CD4-positive, alpha-beta memory T cell (primary cell): Measurements from ENCODE around the gene TF. TPM values are rescaled to one million over a fixed set of nuclear protein-coding genes. Genes with fewer than 3 reads are reported as not detected.
A peak's percentile ranks its signal among the peaks of the same experiment; 100 is the strongest.
"Not testable (repeated sequence)": the region's sequence is repeated elsewhere in the genome, so short reads cannot be mapped to it uniquely, and the experiment has no call there.

Experiments used
- CTCF ChIA-PET: fragments of 350-600 bp; sonication (Branson Sonifier 250); formaldehyde crosslinking; loops from one replicate; lab custom pipeline; 2021; ENCODE audit warnings: inconsistent platforms; ENCODE audit not compliant: partially characterized antibody; lab: Charles Lee
- POLR2A ChIA-PET: fragments of 350-600 bp; sonication (Branson Sonifier 250); formaldehyde crosslinking; loops from one replicate; lab custom pipeline; 2021; ENCODE audit not compliant: partially characterized antibody; lab: Charles Lee
- DNase-seq, 5 donors: peaks; one replicate each; pipeline versions ENCODE4 v3.0.0 to v3.0.0-alpha.2; 2020 to 2022; ENCODE audit warnings: mixed read lengths in 1 of 5
- H3K27ac ChIP-seq: one replicate; pipeline ENCODE4 v1.7.0; 2013; ENCODE audit warnings: low read depth, low read length
- H3K27me3 ChIP-seq: 2 replicates; pipeline ENCODE4 v1.7.0; 2013; ENCODE audit warnings: mild to moderate bottlenecking, low read length, moderate library complexity; ENCODE audit not compliant: insufficient read depth
- H3K36me3 ChIP-seq: 2 replicates; pipeline ENCODE4 v1.7.0; 2013; ENCODE audit warnings: mild to moderate bottlenecking, low read length, moderate library complexity; ENCODE audit not compliant: insufficient read depth
- H3K4me1 ChIP-seq: 2 replicates; pipeline ENCODE4 v1.7.0; 2013; ENCODE audit warnings: mild to moderate bottlenecking, low read length, moderate library complexity; ENCODE audit not compliant: insufficient read depth
- H3K4me3 ChIP-seq, 2 donors: one replicate each; pipeline ENCODE4 v1.7.0; 2013; ENCODE audit warnings: low read length in 2 of 2, mild to moderate bottlenecking in 1 of 2
- H3K9me3 ChIP-seq, 2 donors: one replicate each; pipeline ENCODE4 v1.7.0; 2013; ENCODE audit warnings: low read length in 2 of 2, control low read depth in 1 of 2; ENCODE audit not compliant: control insufficient read depth in 1 of 2
- H3K27ac Mint-ChIP-seq, 7 donors: one replicate each; pipeline ENCODE4 v1.8.0; 2020 to 2021; ENCODE audit warnings: mixed read lengths in 7 of 7, mild to moderate bottlenecking in 6 of 7, inconsistent platforms in 3 of 7, moderate library complexity in 3 of 7
- H3K27me3 Mint-ChIP-seq, 2 donors: one replicate each; pipeline ENCODE4 v1.8.0; 2020 to 2021; ENCODE audit warnings: mixed read lengths in 2 of 2
- H3K36me3 Mint-ChIP-seq, 2 donors: one replicate each; pipeline ENCODE4 v1.8.0; 2020 to 2021; ENCODE audit warnings: mixed read lengths in 2 of 2, inconsistent platforms in 1 of 2, mild to moderate bottlenecking in 1 of 2
- H3K4me1 Mint-ChIP-seq, 4 donors: one replicate each; pipeline ENCODE4 v1.8.0; 2020 to 2021; ENCODE audit warnings: mixed read lengths in 4 of 4, mild to moderate bottlenecking in 1 of 4
- H3K4me3 Mint-ChIP-seq, 8 donors: one replicate each; pipeline ENCODE4 v1.8.0; 2020 to 2021; ENCODE audit warnings: mixed read lengths in 8 of 8, mild to moderate bottlenecking in 7 of 8, moderate library complexity in 6 of 8, inconsistent platforms in 3 of 8
- H3K9me3 Mint-ChIP-seq, 8 donors: one replicate each; pipeline ENCODE4 v1.8.0; 2020 to 2021; ENCODE audit warnings: mixed read lengths in 8 of 8, mild to moderate bottlenecking in 5 of 8, inconsistent platforms in 3 of 8, moderate library complexity in 1 of 8
- intact Hi-C: fragments of 100-400 bp; cut with micrococcal nuclease; formaldehyde crosslinking; loops from one replicate; pipeline ENCODE4 v1.15.1; 2023
- polyA plus RNA-seq, 2 donors: library from polyadenylated mRNA; unstranded; fragments of 300-500 nt; fragmentation: Illumina TruSeq; gene quantifications; one replicate each; pipeline ENCODE4 v1.2.3, GENCODE V29; 2021
- total RNA-seq, 2 experiments: library from RNA; stranded (reverse); gene quantifications; one replicate each; pipeline ENCODE4 v1.2.3, GENCODE V29; 2021

Gene TF
- total and polyA plus RNA-seq, 4 experiments from 2014 or later = 0.25 to 0.38 TPM; not detected in 2

GRCh38 chr3:133730993-133731392, 15.2 kb upstream of the TF start:
- H3K4me1 Mint-ChIP-seq = no peaks in the 10 kb centered on the region
- peaks cover 0 to 18% (median 11%) of the 10 kb centered on the region in 8 donors for H3K9me3 Mint-ChIP-seq
- peaks cover 23 to 29% of the 10 kb centered on the region in 2 donors for H3K27me3 Mint-ChIP-seq
- CTCF ChIA-PET = no interaction called here
- intact Hi-C loops = no loop called here
- no peak overlapping the region for H3K4me3 ChIP-seq
- no peaks in the 10 kb centered on the region for H3K9me3 ChIP-seq
- peaks cover 3 to 5% of the 10 kb centered on the region in 2 donors for H3K36me3 Mint-ChIP-seq
- no peak overlapping the region for H3K4me3 Mint-ChIP-seq
- peak overlapping the region in 1 of 7 donors; percentile 18 for H3K27ac Mint-ChIP-seq
- POLR2A ChIA-PET = no interaction called here
- no peaks in the 10 kb centered on the region for H3K36me3 ChIP-seq
- no peak for DNase-seq
- peaks cover 7% of the 10 kb centered on the region for H3K27me3 ChIP-seq
- no peak overlapping the region for H3K27ac ChIP-seq
- H3K4me1 ChIP-seq = no peaks in the 10 kb centered on the region

GRCh38 chr3:133732231-133732630, 14.0 kb upstream of the TF start:
- CTCF ChIA-PET, H3K27ac Mint-ChIP-seq, H3K36me3 Mint-ChIP-seq, H3K4me1 ChIP-seq, DNase-seq, H3K4me3 ChIP-seq, intact Hi-C loops, H3K27me3 ChIP-seq, POLR2A ChIA-PET, H3K9me3 ChIP-seq, H3K4me3 Mint-ChIP-seq, H3K36me3 ChIP-seq, H3K4me1 Mint-ChIP-seq, H3K27ac ChIP-seq: not testable (repeated sequence)
- peaks cover 20 to 33% of the 10 kb centered on the region in 2 donors for H3K27me3 Mint-ChIP-seq
- H3K9me3 Mint-ChIP-seq = peaks cover 0 to 18% (median 7%) of the 10 kb centered on the region in 8 donors

- POLR2A ChIA-PET = no interaction called here
- intact Hi-C loops = no loop called here
- H3K4me1 ChIP-seq = no peaks in the 10 kb centered on the region
- Mint-ChIP-seq H3K36me3 (peaks cover 3 to 5% of the 10 kb centered on the region in 2 donors), H3K9me3 (peaks cover 0 to 18% (median 7%) of the 10 kb centered on the region in 8 donors), H3K4me1 (no peaks in the 10 kb centered on the region), H3K27ac (no peak overlapping the region), H3K27me3 (peaks cover 20 to 30% of the 10 kb centered on the region in 2 donors), H3K4me3 (no peak overlapping the region)
- CTCF ChIA-PET = no interaction called here
- no peaks in the 10 kb centered on the region for H3K36me3 ChIP-seq
- H3K4me3 ChIP-seq = no peak overlapping the region
- no peak for DNase-seq
- peaks cover 7% of the 10 kb centered on the region for H3K27me3 ChIP-seq
- H3K27ac ChIP-seq = no peak overlapping the region
- H3K9me3 ChIP-seq = no peaks in the 10 kb centered on the region
These were observed 13.0 kb upstream of the TF start for GRCh38 chr3:133733226-133733625.

- CTCF ChIA-PET = no interaction called here
- intact Hi-C loops = no loop called here
These were observed 11.9 kb upstream of the TF start for GRCh38 chr3:133734305-133734704.

GRCh38 chr3:133742351-133743091, 3.7 kb upstream of the TF start:
- intact Hi-C loops = no loop called here

More at GRCh38 chr3:133734305-133734704, 11.9 kb upstream of the TF start:
- no peaks in the 10 kb centered on the region for H3K9me3 ChIP-seq
- Mint-ChIP-seq H3K4me1 (no peaks in the 10 kb centered on the region), H3K36me3 (peaks cover 3 to 5% of the 10 kb centered on the region in 2 donors), H3K9me3 (peaks cover 0 to 21% (median 9%) of the 10 kb centered on the region in 8 donors), H3K27me3 (peaks cover 20 to 30% of the 10 kb centered on the region in 2 donors), H3K27ac (peak overlapping the region in 1 of 7 donors; percentile 12), H3K4me3 (no peak overlapping the region)
- POLR2A ChIA-PET = no interaction called here
- no peak overlapping the region for H3K4me3 ChIP-seq
- no peak overlapping the region for H3K27ac ChIP-seq
- peaks cover 7% of the 10 kb centered on the region for H3K27me3 ChIP-seq
- H3K36me3 ChIP-seq = no peaks in the 10 kb centered on the region
- H3K4me1 ChIP-seq = no peaks in the 10 kb centered on the region
- no peak for DNase-seq

GRCh38 chr3:133744241-133744640, 2.0 kb upstream of the TF start:
- POLR2A ChIA-PET = no interaction called here
- no peaks in the 10 kb centered on the region for H3K9me3 ChIP-seq
- DNase-seq = no peak
- Mint-ChIP-seq H3K4me1 (peaks cover 2 to 5% (median 3%) of the 10 kb centered on the region in 4 donors), H3K36me3 (no peaks in the 10 kb centered on the region), H3K9me3 (peaks cover 0 to 9% (median under 1%) of the 10 kb centered on the region in 8 donors), H3K27ac (peak overlapping the region in 1 of 7 donors; percentile 59), H3K4me3 (no peak overlapping the region), H3K27me3 (peaks cover 32 to 35% of the 10 kb centered on the region in 2 donors)
- no peak overlapping the region for H3K27ac ChIP-seq
- H3K27me3 ChIP-seq = peaks cover 6% of the 10 kb centered on the region
- H3K4me1 ChIP-seq = no peaks in the 10 kb centered on the region
- H3K36me3 ChIP-seq = no peaks in the 10 kb centered on the region
- no peak overlapping the region for H3K4me3 ChIP-seq
- CTCF ChIA-PET = interaction anchor here (1.2 kb wide), 1 partner anchor 8 kb away, joined by 4 read pairs; no protein-coding TSS in a partner anchor
- intact Hi-C loops = no loop called here

More at GRCh38 chr3:133742351-133743091, 3.7 kb upstream of the TF start:
- Mint-ChIP-seq H3K27ac (no peak overlapping the region), H3K9me3 (peaks cover 0 to 13% (median 4%) of the 10 kb centered on the region in 8 donors), H3K27me3 (peaks cover 26 to 30% of the 10 kb centered on the region in 2 donors), H3K36me3 (no peaks in the 10 kb centered on the region), H3K4me1 (peaks cover 2 to 5% (median 3%) of the 10 kb centered on the region in 4 donors), H3K4me3 (no peak overlapping the region)
- H3K27ac ChIP-seq = no peak overlapping the region
- DNase-seq = no peak
- no peaks in the 10 kb centered on the region for H3K4me1 ChIP-seq
- CTCF ChIA-PET = no interaction called here
- H3K27me3 ChIP-seq = peaks cover 6% of the 10 kb centered on the region
- no peaks in the 10 kb centered on the region for H3K36me3 ChIP-seq
- H3K4me3 ChIP-seq = no peak overlapping the region
- no peaks in the 10 kb centered on the region for H3K9me3 ChIP-seq
- POLR2A ChIA-PET = no interaction called here

- Histone ChIP-seq H3K27ac (no peak overlapping the region), H3K4me1 (no peaks in the 10 kb centered on the region), H3K4me3 (no peak overlapping the region), H3K27me3 (peaks cover 6% of the 10 kb centered on the region), H3K9me3 (no peaks in the 10 kb centered on the region), H3K36me3 (no peaks in the 10 kb centered on the region)
- peaks cover 0 to 3% (median 0%) of the 10 kb centered on the region in 8 donors for H3K9me3 Mint-ChIP-seq
- H3K36me3 Mint-ChIP-seq = no peaks in the 10 kb centered on the region
- ChIA-PET POLR2A (no interaction called here), CTCF (no interaction called here)
- H3K27me3 Mint-ChIP-seq = peaks cover 32 to 42% of the 10 kb centered on the region in 2 donors
- H3K4me1 Mint-ChIP-seq = peaks cover 2 to 5% (median 3%) of the 10 kb centered on the region in 4 donors
- H3K4me3 Mint-ChIP-seq = no peak overlapping the region
- DNase-seq = no peak
- intact Hi-C loops = no loop called here
- no peak overlapping the region for H3K27ac Mint-ChIP-seq
These were observed 1.1 kb upstream of the TF start for GRCh38 chr3:133745108-133745507.
